ENCODE results near the gene KRT15. TPM values are rescaled to one million over a fixed set of nuclear protein-coding genes. Genes with fewer than 3 reads are reported as not detected.

The KRT15 gene
- total and polyA plus RNA-seq, 2 of the 4 experiments (the other 2 are of a cell fraction): 2.9 to 5.3 TPM

- no peak for TF ChIP-seq NFE2L2 (IDR thresholded peaks at IDR 0.05; ENCODE audit: low read depth, low read length)
- TF ChIP-seq RAD21 (IDR thresholded peaks at IDR 0.05; ENCODE audit: low read length): no peak
- no peak for TF ChIP-seq MAFK (IDR thresholded peaks at IDR 0.05; ENCODE audit: low read depth, low read length)
- no peak for TF ChIP-seq SMC3 (IDR thresholded peaks at IDR 0.05; ENCODE audit: low read depth, low read length)
- TF ChIP-seq, protein P1, sequence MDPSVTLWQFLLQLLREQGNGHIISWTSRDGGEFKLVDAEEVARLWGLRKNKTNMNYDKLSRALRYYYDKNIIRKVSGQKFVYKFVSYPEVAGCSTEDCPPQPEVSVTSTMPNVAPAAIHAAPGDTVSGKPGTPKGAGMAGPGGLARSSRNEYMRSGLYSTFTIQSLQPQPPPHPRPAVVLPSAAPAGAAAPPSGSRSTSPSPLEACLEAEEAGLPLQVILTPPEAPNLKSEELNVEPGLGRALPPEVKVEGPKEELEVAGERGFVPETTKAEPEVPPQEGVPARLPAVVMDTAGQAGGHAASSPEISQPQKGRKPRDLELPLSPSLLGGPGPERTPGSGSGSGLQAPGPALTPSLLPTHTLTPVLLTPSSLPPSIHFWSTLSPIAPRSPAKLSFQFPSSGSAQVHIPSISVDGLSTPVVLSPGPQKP (IDR thresholded peaks at IDR 0.05; ENCODE audit: borderline replicate concordance, low read depth, low read length): no peak
- TF ChIP-seq, protein P2, sequence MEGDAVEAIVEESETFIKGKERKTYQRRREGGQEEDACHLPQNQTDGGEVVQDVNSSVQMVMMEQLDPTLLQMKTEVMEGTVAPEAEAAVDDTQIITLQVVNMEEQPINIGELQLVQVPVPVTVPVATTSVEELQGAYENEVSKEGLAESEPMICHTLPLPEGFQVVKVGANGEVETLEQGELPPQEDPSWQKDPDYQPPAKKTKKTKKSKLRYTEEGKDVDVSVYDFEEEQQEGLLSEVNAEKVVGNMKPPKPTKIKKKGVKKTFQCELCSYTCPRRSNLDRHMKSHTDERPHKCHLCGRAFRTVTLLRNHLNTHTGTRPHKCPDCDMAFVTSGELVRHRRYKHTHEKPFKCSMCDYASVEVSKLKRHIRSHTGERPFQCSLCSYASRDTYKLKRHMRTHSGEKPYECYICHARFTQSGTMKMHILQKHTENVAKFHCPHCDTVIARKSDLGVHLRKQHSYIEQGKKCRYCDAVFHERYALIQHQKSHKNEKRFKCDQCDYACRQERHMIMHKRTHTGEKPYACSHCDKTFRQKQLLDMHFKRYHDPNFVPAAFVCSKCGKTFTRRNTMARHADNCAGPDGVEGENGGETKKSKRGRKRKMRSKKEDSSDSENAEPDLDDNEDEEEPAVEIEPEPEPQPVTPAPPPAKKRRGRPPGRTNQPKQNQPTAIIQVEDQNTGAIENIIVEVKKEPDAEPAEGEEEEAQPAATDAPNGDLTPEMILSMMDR (conservative IDR thresholded peaks at IDR 0.05; ENCODE audit: low read depth, low read length): no peak
- TF ChIP-seq FOS (IDR thresholded peaks at IDR 0.05; ENCODE audit: low read depth, low read length): no peak
- TF ChIP-seq BHLHE40 (IDR thresholded peaks at IDR 0.05; ENCODE audit: low read depth, low read length): no peak
- no peak for TF ChIP-seq MXI1 (IDR thresholded peaks at IDR 0.05; ENCODE audit: borderline replicate concordance, low read depth, low read length)
- no peak for TF ChIP-seq RCOR1 (IDR thresholded peaks at IDR 0.05; ENCODE audit: insufficient replicate concordance, low read length)
- no peak for TF ChIP-seq USF2 (IDR thresholded peaks at IDR 0.05; ENCODE audit: low read depth, low read length)
- TF ChIP-seq POLR2A (IDR thresholded peaks at IDR 0.05; ENCODE audit: low read depth, low read length): no peak
- no peak for TF ChIP-seq MAZ (IDR thresholded peaks at IDR 0.05; ENCODE audit: borderline replicate concordance, low read depth, low read length)
- no peak for TF ChIP-seq RFX5 (IDR thresholded peaks at IDR 0.05; ENCODE audit: low read depth, low read length)
- no peak for TF ChIP-seq CHD1 (IDR thresholded peaks at IDR 0.05; ENCODE audit: low read depth, low read length)
- Histone ChIP-seq H3K9ac (ENCODE audit: low read depth, low read length) (no peak overlapping the region), H3K14ac (replicated peaks; ENCODE audit: low read depth, low read length) (no peak overlapping the region), H4K5ac (ENCODE audit: low read depth, low read length) (no peak overlapping the region), H4K20me1 (ENCODE audit: insufficient read depth, low read length) (no peaks in the 10 kb centered on the region), H2BK20ac (ENCODE audit: low read depth, low read length) (no peak overlapping the region; the same call in 1 of the 2 replicates), H2BK5ac (ENCODE audit: low read depth, low read length, poor library complexity, severe bottlenecking) (no peak overlapping the region), H3K9me1 (ENCODE audit: insufficient read depth, low read length) (peaks cover 17% of the 10 kb centered on the region), H3K27ac (ENCODE audit: insufficient read depth, low read length) (no peak overlapping the region), H4K8ac (ENCODE audit: low read depth in 2 of 2, low read length in 2 of 2) (no peak overlapping the region), H2AK5ac (ENCODE audit: low read depth, low read length) (no peak overlapping the region), H3K79me1 (ENCODE audit: low read depth in 1 of 2, low read length in 2 of 2) (no peaks in the 10 kb centered on the region), H3K36me3 (ENCODE audit: control insufficient read depth, insufficient read depth, low read length) (no peaks in the 10 kb centered on the region), H2BK120ac (ENCODE audit: low read depth, low read length) (peak overlapping the region; percentile 39; the same call in 1 of the 2 replicates), H4K91ac (ENCODE audit: insufficient read depth, low read depth, low read length) (no peak overlapping the region), H3K27me3 (ENCODE audit: control insufficient read depth, insufficient read depth, low read length) (peaks cover 2% of the 10 kb centered on the region; the same call in 1 of the 2 replicates), H3K23ac (ENCODE audit: low read depth, low read length) (no peak overlapping the region), H3K9me3 (ENCODE audit: control insufficient read depth, insufficient read depth, low read length) (no peaks in the 10 kb centered on the region), H3K4me1 (ENCODE audit: control insufficient read depth, insufficient read depth, low read length) (peaks cover 11% of the 10 kb centered on the region), H3K4me2 (ENCODE audit: low read depth, low read length) (no peak overlapping the region), H2BK15ac (ENCODE audit: low read depth, low read length) (no peak overlapping the region), H3K4me3 (ENCODE audit: insufficient read depth, low read depth, low read length) (no peak overlapping the region), H2AFZ (replicated peaks; ENCODE audit: low read length, poor library complexity) (no peak overlapping the region), H3K4ac (ENCODE audit: low read depth, low read length) (no peak overlapping the region), H2AK9ac (replicated peaks; ENCODE audit: low read depth, low read length, poor library complexity) (no peak overlapping the region), H3K18ac (ENCODE audit: low read depth, low read length) (no peak overlapping the region), H3K56ac (ENCODE audit: extremely low read depth, insufficient read depth, low read length) (no peak overlapping the region)
- ATAC-seq (ENCODE audit: low read depth) (no peak), DNase-seq (no peak)
- dilution Hi-C loops (cut with HindIII; ENCODE audit: low sequenced_read_pairs, unreplicated experiment) (no loop called here), in situ Hi-C loops (cut with MboI; ENCODE audit: low sequenced_read_pairs) (no loop called here), intact Hi-C loops (cut with micrococcal nuclease) (no loop called here)
- ChIA-PET CTCF (no interaction called here), POLR2A (ENCODE audit: unreplicated experiment) (no interaction called here)
- WGBS, 2 experiments (ENCODE audit: extremely low coverage in 2 of 2, insufficient read length in 1 of 2): no CpG with 5 or more reads among the region's 1 CpG
- no TSS peak for BruUV-seq (replicated peaks)
These were observed 13.3 kb upstream of the KRT15 start for GRCh38 chr17:41531993-41532392.
